ENCODE data around the gene EIF4E2. TPM values are rescaled to one million over a fixed set of nuclear protein-coding genes. Genes with fewer than 3 reads are reported as not detected.

The EIF4E2 gene
- polyA plus RNA-seq, 4 donors = 67.9 to 103 (median 88.4) TPM

GRCh38 chr2:232610081-232610480 is 59.6 kb downstream of the EIF4E2 start:
- FAIRE-seq (no peak), DNase-seq (no peak)
- Histone ChIP-seq H3K4me3 (ENCODE audit: low read depth in 1 of 3, low read length in 3 of 3) (no peak overlapping the region), H3K36me3 (ENCODE audit: control insufficient read depth in 3 of 3, insufficient read depth in 2 of 3, low read depth in 1 of 3, low read length in 3 of 3) (no peaks in the 10 kb centered on the region), H3K27ac (ENCODE audit: low read depth in 1 of 3, low read length in 2 of 3) (no peak overlapping the region), H3K27me3 (ENCODE audit: control insufficient read depth in 3 of 3, insufficient read depth in 3 of 3, low read length in 3 of 3) (no peaks in the 10 kb centered on the region), H3K4me1 (ENCODE audit: control insufficient read depth in 3 of 3, insufficient read depth in 2 of 3, low read depth in 1 of 3, low read length in 2 of 3) (no peaks in the 10 kb centered on the region), H3K9me3 (ENCODE audit: control insufficient read depth in 2 of 2, insufficient read depth in 1 of 2, low read depth in 1 of 2, low read length in 1 of 2) (no peaks in the 10 kb centered on the region)
- 83 to 87% (median 86%) methylated on average over 3 of the region's 3 CpGs for WGBS, 3 donors

- no peaks in the 10 kb centered on the region for H3K4me1 ChIP-seq (ENCODE audit: control insufficient read depth in 3 of 3, insufficient read depth in 2 of 3, low read depth in 1 of 3, low read length in 2 of 3)
- H3K9me3 ChIP-seq (ENCODE audit: control insufficient read depth in 2 of 2, insufficient read depth in 1 of 2, low read depth in 1 of 2, low read length in 1 of 2) = no peaks in the 10 kb centered on the region
- H3K27ac ChIP-seq (ENCODE audit: low read depth in 1 of 3, low read length in 2 of 3) = no peak overlapping the region
- WGBS, 3 donors = 76 to 85% (median 84%) methylated on average over 6 of the region's 6 CpGs
- no peaks in the 10 kb centered on the region for H3K36me3 ChIP-seq (ENCODE audit: control insufficient read depth in 3 of 3, insufficient read depth in 2 of 3, low read depth in 1 of 3, low read length in 3 of 3)
- FAIRE-seq (no peak), DNase-seq (no peak)
- no peak overlapping the region for H3K4me3 ChIP-seq (ENCODE audit: low read depth in 1 of 3, low read length in 3 of 3)
- H3K27me3 ChIP-seq (ENCODE audit: control insufficient read depth in 3 of 3, insufficient read depth in 3 of 3, low read length in 3 of 3) = no peaks in the 10 kb centered on the region
Observed at GRCh38 chr2:232611061-232611460, 60.6 kb downstream of the EIF4E2 start.

- FAIRE-seq (no peak), DNase-seq (peak; percentile 26 to 50)
- Histone ChIP-seq H3K9me3 (ENCODE audit: control insufficient read depth in 2 of 2, insufficient read depth in 1 of 2, low read depth in 1 of 2, low read length in 1 of 2) (no peaks in the 10 kb centered on the region), H3K27me3 (ENCODE audit: control insufficient read depth in 3 of 3, insufficient read depth in 3 of 3, low read length in 3 of 3) (no peaks in the 10 kb centered on the region), H3K36me3 (ENCODE audit: control insufficient read depth in 3 of 3, insufficient read depth in 2 of 3, low read depth in 1 of 3, low read length in 3 of 3) (no peaks in the 10 kb centered on the region), H3K4me1 (ENCODE audit: control insufficient read depth in 3 of 3, insufficient read depth in 2 of 3, low read depth in 1 of 3, low read length in 2 of 3) (no peaks in the 10 kb centered on the region), H3K4me3 (ENCODE audit: low read depth in 1 of 3, low read length in 3 of 3) (no peak overlapping the region), H3K27ac (ENCODE audit: low read depth in 1 of 3, low read length in 2 of 3) (no peak overlapping the region)
- WGBS, 3 donors = 44 to 50% (median 45%) methylated on average over 9 of the region's 9 CpGs
Observed at GRCh38 chr2:232611559-232612218, 61.2 kb downstream of the EIF4E2 start.

GRCh38 chr2:232613538-232614134 is 63.1 kb downstream of the EIF4E2 start:
- 63 to 87% (median 69%) methylated on average over 3 of the region's 3 CpGs for WGBS, 3 donors

GRCh38 chr2:232615339-232615738 is 64.8 kb downstream of the EIF4E2 start:
- no peaks in the 10 kb centered on the region for H3K4me1 ChIP-seq (ENCODE audit: control insufficient read depth in 3 of 3, insufficient read depth in 2 of 3, low read depth in 1 of 3, low read length in 2 of 3)
- DNase-seq (no peak), FAIRE-seq (no peak)
- H3K27me3 ChIP-seq (ENCODE audit: control insufficient read depth in 3 of 3, insufficient read depth in 3 of 3, low read length in 3 of 3) = no peaks in the 10 kb centered on the region
- no peak overlapping the region for H3K27ac ChIP-seq (ENCODE audit: low read depth in 1 of 3, low read length in 2 of 3)
- no peaks in the 10 kb centered on the region for H3K9me3 ChIP-seq (ENCODE audit: control insufficient read depth in 2 of 2, insufficient read depth in 1 of 2, low read depth in 1 of 2, low read length in 1 of 2)
- H3K36me3 ChIP-seq (ENCODE audit: control insufficient read depth in 3 of 3, insufficient read depth in 2 of 3, low read depth in 1 of 3, low read length in 3 of 3) = no peaks in the 10 kb centered on the region
- H3K4me3 ChIP-seq (ENCODE audit: low read depth in 1 of 3, low read length in 3 of 3) = no peak overlapping the region
- WGBS, 3 donors = 74 to 78% (median 75%) methylated on average over 6 to 8 of the region's 8 CpGs

More at GRCh38 chr2:232613538-232614134, 63.1 kb downstream of the EIF4E2 start:
- no peaks in the 10 kb centered on the region for H3K36me3 ChIP-seq (ENCODE audit: control insufficient read depth in 3 of 3, insufficient read depth in 2 of 3, low read depth in 1 of 3, low read length in 3 of 3)
- H3K27me3 ChIP-seq (ENCODE audit: control insufficient read depth in 3 of 3, insufficient read depth in 3 of 3, low read length in 3 of 3) = no peaks in the 10 kb centered on the region
- no peak for DNase-seq
- H3K4me1 ChIP-seq (ENCODE audit: control insufficient read depth in 3 of 3, insufficient read depth in 2 of 3, low read depth in 1 of 3, low read length in 2 of 3) = no peaks in the 10 kb centered on the region
- H3K4me3 ChIP-seq (ENCODE audit: low read depth in 1 of 3, low read length in 3 of 3) = no peak overlapping the region
- H3K9me3 ChIP-seq (ENCODE audit: control insufficient read depth in 2 of 2, insufficient read depth in 1 of 2, low read depth in 1 of 2, low read length in 1 of 2) = no peaks in the 10 kb centered on the region
- FAIRE-seq = no peak
- no peak overlapping the region for H3K27ac ChIP-seq (ENCODE audit: low read depth in 1 of 3, low read length in 2 of 3)

Other genes starting within 250 kb of the EIF4E2 start
- gene ALPP, start 171.9 kb upstream of the EIF4E2 start, polyA plus RNA-seq = under 1 TPM in 1 of 4 donors, not detected in 3; 0.01 TPM
- gene ALPG, start 143.8 kb upstream of the EIF4E2 start, polyA plus RNA-seq = under 1 TPM in 1 of 4 donors, not detected in 3; 0.01 TPM
- 100 to 1,000 TPM in 2 of 4 donors, 10 to 100 TPM in 2; 37.7 to 261 (median 131) TPM for gene ALPI, start 94.5 kb upstream of the EIF4E2 start, polyA plus RNA-seq
- gene ECEL1, start 62.9 kb upstream of the EIF4E2 start, polyA plus RNA-seq = 1 to 10 TPM in 1 of 4 donors, under 1 TPM in 1, not detected in 2; 0.38 to 1.7 TPM
- gene PRSS56, start 30.3 kb upstream of the EIF4E2 start, polyA plus RNA-seq = not detected
- gene CHRND, start 24.5 kb upstream of the EIF4E2 start, polyA plus RNA-seq = under 1 TPM in 1 of 4 donors, not detected in 3; 0.53 TPM
- gene CHRNG, start 11.0 kb upstream of the EIF4E2 start, polyA plus RNA-seq = under 1 TPM in 1 of 4 donors, not detected in 3; 0.35 TPM
- 1 to 10 TPM in 3 of 4 donors, under 1 TPM in 1; 0.54 to 6.6 (median 3.0) TPM for gene TIGD1, start 132 bp upstream of the EIF4E2 start, polyA plus RNA-seq
- 1 to 10 TPM in 3 of 4 donors, under 1 TPM in 1; 0.45 to 8.5 (median 4.1) TPM for gene EFHD1, start 82.9 kb downstream of the EIF4E2 start, polyA plus RNA-seq
- 10 to 100 TPM; 12.7 to 56.6 (median 19.9) TPM for gene GIGYF2, start 146.6 kb downstream of the EIF4E2 start, polyA plus RNA-seq
- 10 to 100 TPM in 3 of 4 donors, 1 to 10 TPM in 1; 8.4 to 87.2 (median 43.3) TPM for gene KCNJ13, start 225.9 kb downstream of the EIF4E2 start, polyA plus RNA-seq

Data from small intestine (tissue), 7 donors.